Heart left ventricle (tissue), 16 donors: ENCODE measurements around the gene LRP1-AS. TPM values are rescaled to one million over a fixed set of nuclear protein-coding genes. Genes with fewer than 3 reads are reported as not detected.

ENCODE experiments used
- ATAC-seq, 4 donors: fragments of 200-7000 bp; cut with Tn5 transposase; one replicate each; pipeline ENCODE4 v1.9.1; 2020 to 2022; ENCODE audit warnings: moderate library complexity in 4 of 4, mild to moderate bottlenecking in 3 of 4, moderate number of reproducible peaks in 1 of 4
- DNase-seq, 5 donors: peaks; one replicate each; pipeline ENCODE4 v3.0.0-alpha.2; 2020
- H3K27ac ChIP-seq, 12 donors: fragments of 200-600 bp; sonication (generic) in 4 of 12; one replicate each; pipeline versions ENCODE4 v1.5.0 to v1.8.0; 2016 to 2022; ENCODE audit warnings: mild to moderate bottlenecking in 2 of 12
- H3K27me3 ChIP-seq, 9 donors: fragments of 200-600 bp; sonication (generic) in 2 of 9; one replicate each; pipeline versions ENCODE4 v1.5.1 to v1.8.0; 2016 to 2022; ENCODE audit warnings: mild to moderate bottlenecking in 3 of 9
- H3K36me3 ChIP-seq, 9 donors: fragments of 200-600 bp; sonication (generic) in 2 of 9; one replicate each; pipeline versions ENCODE4 v1.5.0 to v1.8.0; 2018 to 2022; ENCODE audit warnings: mild to moderate bottlenecking in 2 of 9
- H3K4me1 ChIP-seq, 12 donors: fragments of 200-600 bp; sonication (generic) in 4 of 12; one replicate each; pipeline versions ENCODE4 v1.5.0 to v1.8.0; 2016 to 2022; ENCODE audit warnings: mild to moderate bottlenecking in 3 of 12
- H3K4me3 ChIP-seq, 12 donors: fragments of 200-600 bp; sonication (generic) in 4 of 12; one replicate each; pipeline versions ENCODE4 v1.5.0 to v1.8.0; 2017 to 2022; ENCODE audit warnings: mild to moderate bottlenecking in 9 of 12, moderate library complexity in 4 of 12
- H3K9me3 ChIP-seq, 12 donors: fragments of 200-600 bp; sonication (generic) in 4 of 12; one replicate each; pipeline versions ENCODE4 v1.5.0 to v1.8.0; 2016 to 2022; ENCODE audit warnings: mild to moderate bottlenecking in 1 of 12
- CTCF ChIP-seq, 12 donors: fragments of 200-600 bp; sonication (generic) in 4 of 12; IDR thresholded peaks; one replicate each; pipeline versions ENCODE4 v1.5.0 to v1.8.0; 2018 to 2022; ENCODE audit warnings: antibody characterized with exemption in 12 of 12, mild to moderate bottlenecking in 5 of 12
- POLR2A ChIP-seq, 2 donors: fragments of 450-650 bp; IDR thresholded peaks; one replicate each; pipeline ENCODE4 v1.6.1; 2017; ENCODE audit warnings: antibody characterized with exemption in 2 of 2, mild to moderate bottlenecking in 2 of 2, moderate library complexity in 2 of 2
- WGBS, 4 donors: extraction: QIAGEN DNeasy Blood & Tissue Kit in 2 of 4; methylation state at CpG; one replicate each; pipeline versions ENCODE4 v1.1.5 to v1.1.7; 2013 to 2018; 5-methylcytosine and 5-hydroxymethylcytosine counted together
- intact Hi-C, 10 donors: fragments of 100-400 bp; cut with DNase I; formaldehyde crosslinking; loops; one replicate each; pipeline versions ENCODE4 v1.11.1 to v1.14.2; 2022
- polyA plus RNA-seq, 2 donors: library from polyadenylated mRNA; stranded (reverse); fragments of 200-250 nt; gene quantifications; one replicate each; pipeline ENCODE4 v1.2.3, GENCODE V29; 2013
- total RNA-seq, 9 donors: library from RNA; depleted of rRNA in 2 of 9; stranded (reverse); fragments of >200 nt in 2 of 9; fragmentation: NEBNext Ultra II Directional in 3 of 9; extraction: Animal tissue kit (Norgen Biotek cat#: 25700) in 3 of 9; gene quantifications; one replicate each; pipeline versions ENCODE4 v1.1.0 to v1.2.4, GENCODE V29; 2016 to 2023
- donor health status: ischemic (EF 13 %, LVEDD 7.1; RV severe dilation, severe dysfunction).
- donor health status: healthy with polysubstance abuse.
- donor health status: DM: no; HTN: yes; CAD: no.
- donor health status: DM: no; HTN: no; CAD: no.
- donor health status: ischemic (EF 25% LVEDD 6.9; RV normal size, moderate dysfunction).
- donor health status: ischemic (EF 25% LVEDD 5.7; RV mildly dilated, moderate dysfunction).
- donor health status: healthy.
- donor health status: DM: yes; HTN: yes; CAD: no.
- donor health status: ischemic (EF 35%, LVEDD 5.7; RV mildly dilated, moderate dysfunction).
- donor health status: nonischemic (EF 11% LVEDD 7.7; RV severe dilation, severe dysfunction).
- donor health status: DM: yes; HTN: yes; CAD: no.
- donor health status: PGD.
- donor health status: ischemic (EF 29% LVEDD 5.4; RV normal size, mild dysfunction).
- donor health status: nonischemic (EF 23%, LVEDD 6.1; RV moderate dilation, normal function).

Gene LRP1-AS
- total and polyA plus RNA-seq, 11 donors = not detected

- 49 to 62% (median 56%) methylated on average over 9 of the region's 9 CpGs for WGBS, 4 donors
- Histone ChIP-seq H3K9me3 (no peaks in the 10 kb centered on the region), H3K27ac (peak overlapping the region in 11 of 12 donors; percentile 74 to 100 (median 95)), H3K36me3 (peaks cover 0 to 10% (median 0%) of the 10 kb centered on the region in 9 donors), H3K4me3 (peak overlapping the region in 10 of 12 donors; percentile 4 to 94 (median 72)), H3K27me3 (no peaks in the 10 kb centered on the region), H3K4me1 (peaks cover 17 to 83% (median 67%) of the 10 kb centered on the region in 12 donors)
- TF ChIP-seq CTCF (IDR thresholded peaks at IDR 0.05) (no peak), POLR2A (IDR thresholded peaks at IDR 0.05) (no peak)
- intact Hi-C loops = no loop called here
- no peak for ATAC-seq
- DNase-seq = no peak
Observed at GRCh38 chr12:57131896-57132744, 15.3 kb downstream of the LRP1-AS start.

- Histone ChIP-seq H3K36me3 (peaks cover 0 to 10% (median 0%) of the 10 kb centered on the region in 9 donors), H3K27me3 (no peaks in the 10 kb centered on the region), H3K27ac (peak overlapping the region in 11 of 12 donors; percentile 20 to 100 (median 97)), H3K4me1 (peaks cover 17 to 79% (median 62%) of the 10 kb centered on the region in 12 donors), H3K9me3 (no peaks in the 10 kb centered on the region), H3K4me3 (peak overlapping the region in 10 of 12 donors; percentile 69 to 94 (median 81))
- ATAC-seq (no peak), DNase-seq (no peak)
- 74 to 86% (median 77%) methylated on average over 2 of the region's 2 CpGs for WGBS, 4 donors
- TF ChIP-seq CTCF (IDR thresholded peaks at IDR 0.05) (no peak), POLR2A (IDR thresholded peaks at IDR 0.05) (no peak)
- intact Hi-C loops = no loop called here
Observed at GRCh38 chr12:57130941-57131340, 16.5 kb downstream of the LRP1-AS start.

DNA sequence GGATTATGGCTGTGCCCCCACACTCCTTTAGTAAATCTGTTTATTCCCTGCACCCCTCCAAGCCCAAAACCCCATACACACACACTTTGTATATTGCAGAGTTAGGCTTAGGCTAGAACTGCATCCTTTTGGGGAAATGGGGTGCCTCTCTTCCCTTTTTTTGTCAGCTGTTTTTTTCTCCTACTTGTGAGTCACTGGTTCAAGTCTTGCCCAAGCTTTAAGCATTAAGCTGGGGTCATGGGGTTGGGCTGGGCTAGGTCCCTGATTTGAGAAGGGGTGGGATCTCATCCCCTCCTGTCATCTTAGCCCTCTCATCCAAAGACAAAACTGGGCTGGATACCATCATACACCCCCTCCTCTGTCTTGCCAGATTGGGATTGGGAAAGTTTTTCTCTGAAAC is 17.5 kb downstream of the LRP1-AS start:
- H3K4me3 ChIP-seq = peak overlapping the region; percentile 68 to 94 (median 79)
- TF ChIP-seq POLR2A (IDR thresholded peaks at IDR 0.05) (peak in 1 of 2 donors; percentile 11), CTCF (IDR thresholded peaks at IDR 0.05) (no peak)
- H3K9me3 ChIP-seq = no peaks in the 10 kb centered on the region
- peak overlapping the region in 11 of 12 donors; percentile 92 to 100 (median 98) for H3K27ac ChIP-seq
- H3K27me3 ChIP-seq = no peaks in the 10 kb centered on the region
- DNase-seq (peak in 2 of 5 donors; percentile 56 to 57), ATAC-seq (peak in 2 of 4 donors; percentile 14 to 25)
- H3K36me3 ChIP-seq = peaks cover 0 to 10% (median 0%) of the 10 kb centered on the region in 9 donors
- peaks cover 10 to 68% (median 52%) of the 10 kb centered on the region in 12 donors for H3K4me1 ChIP-seq
- intact Hi-C loops = loop anchor here in 2 of 10 donors (2.0 to 5.0 kb wide), 2 partner anchors 45 to 107 kb away; a partner anchor contains a TSS

- Histone ChIP-seq H3K27ac (peak overlapping the region; percentile 92 to 100 (median 98)), H3K27me3 (no peaks in the 10 kb centered on the region), H3K36me3 (peaks cover 0 to 10% (median 0%) of the 10 kb centered on the region in 9 donors), H3K9me3 (no peaks in the 10 kb centered on the region), H3K4me1 (peaks cover 6 to 63% (median 47%) of the 10 kb centered on the region in 12 donors), H3K4me3 (peak overlapping the region; percentile 68 to 94 (median 79))
- WGBS, 4 donors = 22 to 36% (median 31%) methylated on average over 10 to 12 of the region's 12 CpGs
- intact Hi-C loops = loop anchor here in 2 of 10 donors (2.0 to 5.0 kb wide), 2 partner anchors 45 to 108 kb away; a partner anchor contains a TSS
- DNase-seq (peak in 1 of 5 donors; percentile 42), ATAC-seq (no peak)
- TF ChIP-seq CTCF (IDR thresholded peaks at IDR 0.05) (no peak), POLR2A (IDR thresholded peaks at IDR 0.05) (no peak)
Observed at GRCh38 chr12:57129321-57129842, 18.0 kb downstream of the LRP1-AS start.
